ENCODE data around the gene CLK3.

The CLK3 gene

DNA sequence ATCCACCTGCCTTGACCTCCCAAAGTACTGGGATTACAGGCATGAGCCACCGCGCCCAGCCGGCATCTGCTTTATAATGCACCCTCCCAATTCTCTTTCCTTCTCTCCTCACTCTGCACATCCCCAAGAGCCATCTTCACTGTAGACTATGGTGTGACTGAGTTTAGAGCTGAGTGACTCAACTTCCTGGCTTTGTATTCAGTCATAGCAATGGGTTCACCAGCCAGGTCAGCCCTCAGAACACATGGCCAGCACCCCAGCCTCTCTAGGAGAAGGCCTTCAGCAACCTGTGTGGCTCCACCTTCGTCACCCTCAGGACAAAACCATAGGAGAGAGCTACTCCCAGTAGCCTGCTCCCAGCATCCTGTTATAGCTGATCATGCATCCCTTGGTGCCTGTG lies 41.6 kb upstream of the CLK3 start:
- Histone ChIP-seq H3K9ac (ENCODE audit: low read length) (no peak overlapping the region), H3K14ac (ENCODE audit: low read length) (no peak overlapping the region), H2BK12ac (ENCODE audit: low read length) (no peak overlapping the region), H4K8ac (ENCODE audit: low read depth, low read length) (no peak overlapping the region), H3K4me1 (ENCODE audit: control insufficient read depth in 1 of 2, insufficient read depth in 2 of 2, low read length in 2 of 2) (peaks cover 6 to 9% of the 10 kb centered on the region in 2 experiments), H2AFZ (ENCODE audit: insufficient read depth, low read length, poor library complexity) (no peak overlapping the region), H3K4ac (ENCODE audit: low read depth, low read length) (no peak overlapping the region), H4K91ac (ENCODE audit: low read depth, low read length) (no peak overlapping the region), H3K79me1 (ENCODE audit: low read length) (no peaks in the 10 kb centered on the region), H3K9me3 (ENCODE audit: insufficient read depth, low read depth, low read length) (no peaks in the 10 kb centered on the region), H2AK5ac (ENCODE audit: low read length) (no peak overlapping the region), H3K27me3 (ENCODE audit: insufficient read depth, low read length) (no peaks in the 10 kb centered on the region), H2BK5ac (ENCODE audit: low read depth, low read length, poor library complexity) (no peak overlapping the region), H4K12ac (ENCODE audit: low read depth, low read length) (no peak overlapping the region), H3K79me2 (ENCODE audit: control insufficient read depth, insufficient read depth, low read length, poor library complexity) (no peaks in the 10 kb centered on the region), H3K18ac (ENCODE audit: low read length) (no peak overlapping the region), H2BK120ac (ENCODE audit: insufficient read depth, low read length, poor library complexity) (no peak overlapping the region), H3K27ac (ENCODE audit: low read depth, low read length) (no peak overlapping the region), H3K36me3 (ENCODE audit: control insufficient read depth in 1 of 2, insufficient read depth in 2 of 2, low read length in 2 of 2) (peaks cover 47 to 69% of the 10 kb centered on the region in 2 experiments), H3K23ac (ENCODE audit: low read length) (no peak overlapping the region), H3K4me2 (ENCODE audit: low read length) (no peak overlapping the region), H3K4me3 (ENCODE audit: low read depth, low read length) (no peak overlapping the region)
- no peak for DNase-seq
- WGBS (ENCODE audit: extremely low coverage, insufficient coverage, insufficient read length) = no CpG with 5 or more reads among the region's 4 CpGs

- Histone ChIP-seq H3K36me3 (ENCODE audit: control insufficient read depth in 1 of 2, insufficient read depth in 2 of 2, low read length in 2 of 2) (peaks cover 43 to 48% of the 10 kb centered on the region in 2 experiments), H4K12ac (ENCODE audit: low read depth, low read length) (no peak overlapping the region), H4K91ac (ENCODE audit: low read depth, low read length) (no peak overlapping the region), H3K9me3 (ENCODE audit: insufficient read depth, low read depth, low read length) (no peaks in the 10 kb centered on the region), H3K27ac (ENCODE audit: low read depth, low read length) (no peak overlapping the region), H3K4me3 (ENCODE audit: low read depth, low read length) (no peak overlapping the region), H2BK120ac (ENCODE audit: insufficient read depth, low read length, poor library complexity) (no peak overlapping the region), H2AFZ (ENCODE audit: insufficient read depth, low read length, poor library complexity) (no peak overlapping the region), H3K4me1 (ENCODE audit: control insufficient read depth in 1 of 2, insufficient read depth in 2 of 2, low read length in 2 of 2) (peaks cover 8 to 9% of the 10 kb centered on the region in 2 experiments), H3K27me3 (ENCODE audit: insufficient read depth, low read length) (no peaks in the 10 kb centered on the region), H2BK5ac (ENCODE audit: low read depth, low read length, poor library complexity) (no peak overlapping the region), H3K9ac (ENCODE audit: low read length) (no peak overlapping the region), H3K18ac (ENCODE audit: low read length) (no peak overlapping the region), H4K8ac (ENCODE audit: low read depth, low read length) (no peak overlapping the region), H2AK5ac (ENCODE audit: low read length) (no peak overlapping the region), H3K14ac (ENCODE audit: low read length) (no peak overlapping the region), H3K79me2 (ENCODE audit: control insufficient read depth, insufficient read depth, low read length, poor library complexity) (no peaks in the 10 kb centered on the region), H3K4me2 (ENCODE audit: low read length) (no peak overlapping the region), H3K23ac (ENCODE audit: low read length) (no peak overlapping the region), H3K4ac (ENCODE audit: low read depth, low read length) (no peak overlapping the region), H2BK12ac (ENCODE audit: low read length) (no peak overlapping the region), H3K79me1 (ENCODE audit: low read length) (peaks cover 7% of the 10 kb centered on the region)
- no CpG with 5 or more reads among the region's 3 CpGs for WGBS (ENCODE audit: extremely low coverage, insufficient coverage, insufficient read length)
- DNase-seq = no peak
Measured at GRCh38 chr15:74578496-74578994, 37.1 kb upstream of the CLK3 start.

DNA sequence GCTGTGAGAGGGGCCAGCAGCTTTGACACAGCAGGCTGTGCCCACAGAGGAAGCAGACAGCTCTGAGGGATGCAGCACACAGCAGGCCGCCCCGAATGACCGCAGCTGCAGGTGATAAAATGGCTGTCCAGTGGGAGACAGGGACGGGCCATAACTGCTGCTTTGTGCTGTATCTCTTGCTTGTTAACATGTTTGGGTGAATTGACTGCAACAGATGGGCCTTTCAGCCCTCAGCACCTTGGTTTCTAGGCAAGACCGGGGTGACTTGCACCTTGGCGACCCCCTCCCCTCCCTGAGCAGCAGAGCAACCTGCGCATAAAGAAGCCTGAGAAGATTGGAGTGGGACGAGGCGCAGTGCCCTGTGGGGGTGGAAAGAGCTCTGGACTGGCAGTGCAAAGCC lies 36.6 kb upstream of the CLK3 start:
- no peaks in the 10 kb centered on the region for H3K27me3 ChIP-seq (ENCODE audit: insufficient read depth, low read length)
- no peak overlapping the region for H3K23ac ChIP-seq (ENCODE audit: low read length)
- no peak overlapping the region for H3K4me2 ChIP-seq (ENCODE audit: low read length)
- no peaks in the 10 kb centered on the region for H3K9me3 ChIP-seq (ENCODE audit: insufficient read depth, low read depth, low read length)
- H3K79me1 ChIP-seq (ENCODE audit: low read length) = peaks cover 7% of the 10 kb centered on the region
- no CpG with 5 or more reads among the region's 9 CpGs for WGBS (ENCODE audit: extremely low coverage, insufficient coverage, insufficient read length)
- no peak for DNase-seq
- H2AK5ac ChIP-seq (ENCODE audit: low read length) = no peak overlapping the region
- no peak overlapping the region for H3K4me3 ChIP-seq (ENCODE audit: low read depth, low read length)
- no peak overlapping the region for H4K8ac ChIP-seq (ENCODE audit: low read depth, low read length)
- H4K12ac ChIP-seq (ENCODE audit: low read depth, low read length) = no peak overlapping the region
- no peak overlapping the region for H2BK5ac ChIP-seq (ENCODE audit: low read depth, low read length, poor library complexity)
- H3K27ac ChIP-seq (ENCODE audit: low read depth, low read length) = no peak overlapping the region
- no peak overlapping the region for H2BK12ac ChIP-seq (ENCODE audit: low read length)
- H3K4me1 ChIP-seq (ENCODE audit: control insufficient read depth in 1 of 2, insufficient read depth in 2 of 2, low read length in 2 of 2) = peaks cover 9 to 13% of the 10 kb centered on the region in 2 experiments
- H2BK120ac ChIP-seq (ENCODE audit: insufficient read depth, low read length, poor library complexity) = no peak overlapping the region
- H3K36me3 ChIP-seq (ENCODE audit: control insufficient read depth in 1 of 2, insufficient read depth in 2 of 2, low read length in 2 of 2) = peaks cover 41 to 45% of the 10 kb centered on the region in 2 experiments
- H3K14ac ChIP-seq (ENCODE audit: low read length) = no peak overlapping the region
- H3K4ac ChIP-seq (ENCODE audit: low read depth, low read length) = no peak overlapping the region
- no peaks in the 10 kb centered on the region for H3K79me2 ChIP-seq (ENCODE audit: control insufficient read depth, insufficient read depth, low read length, poor library complexity)
- H4K91ac ChIP-seq (ENCODE audit: low read depth, low read length) = no peak overlapping the region
- H3K18ac ChIP-seq (ENCODE audit: low read length) = no peak overlapping the region
- H3K9ac ChIP-seq (ENCODE audit: low read length) = no peak overlapping the region
- no peak overlapping the region for H2AFZ ChIP-seq (ENCODE audit: insufficient read depth, low read length, poor library complexity)

DNA sequence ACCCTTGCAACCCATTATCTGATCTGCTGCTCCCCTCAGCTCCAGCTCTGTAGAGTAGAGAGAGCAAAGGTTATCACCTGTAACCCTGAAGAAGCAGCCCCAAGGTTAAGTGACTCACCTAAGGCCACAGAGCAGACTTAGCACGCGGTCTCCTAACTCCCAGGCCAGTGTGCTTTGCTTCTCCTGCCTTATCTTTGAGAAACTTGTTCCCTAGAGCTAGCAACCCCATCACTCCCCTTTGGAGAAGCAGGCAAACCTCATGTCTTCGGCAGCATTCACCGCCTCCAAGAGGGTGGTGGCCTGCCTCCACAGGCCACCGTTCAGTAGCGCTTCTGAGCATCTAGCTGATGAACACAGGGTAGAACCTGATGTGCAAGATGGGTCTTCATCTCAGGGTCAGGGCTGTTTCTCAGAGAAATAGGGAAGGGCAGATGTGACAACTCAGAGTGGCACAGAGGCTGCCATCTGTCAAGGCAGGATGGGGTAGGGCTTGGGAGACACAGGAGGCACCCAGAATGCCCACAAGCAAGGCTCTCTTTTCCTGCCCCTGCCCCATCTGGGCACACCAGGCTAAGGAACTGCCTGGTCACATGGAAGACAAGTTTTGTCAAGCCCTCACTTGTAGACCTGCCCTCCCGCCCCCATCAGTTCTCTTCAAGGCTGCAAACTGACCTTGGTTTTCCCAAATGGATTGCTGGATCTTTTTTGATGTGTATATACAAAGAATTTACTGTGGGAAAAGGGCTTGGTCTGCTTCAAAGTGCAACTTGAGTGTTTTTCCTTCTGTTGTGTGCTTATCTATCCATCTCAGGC lies 34.9 kb upstream of the CLK3 start:
- H3K18ac ChIP-seq (ENCODE audit: low read length) = peak overlapping the region; percentile 44
- peak overlapping the region; percentile 90 for H3K27ac ChIP-seq (ENCODE audit: low read depth, low read length)
- no peak overlapping the region for H2AFZ ChIP-seq (ENCODE audit: insufficient read depth, low read length, poor library complexity)
- H3K4me2 ChIP-seq (ENCODE audit: low read length) = no peak overlapping the region
- no peaks in the 10 kb centered on the region for H3K9me3 ChIP-seq (ENCODE audit: insufficient read depth, low read depth, low read length)
- H3K79me1 ChIP-seq (ENCODE audit: low read length) = peaks cover 13% of the 10 kb centered on the region
- no peak overlapping the region for H3K23ac ChIP-seq (ENCODE audit: low read length)
- H3K9ac ChIP-seq (ENCODE audit: low read length) = no peak overlapping the region
- peaks cover 32 to 34% of the 10 kb centered on the region in 2 experiments for H3K36me3 ChIP-seq (ENCODE audit: control insufficient read depth in 1 of 2, insufficient read depth in 2 of 2, low read length in 2 of 2)
- no CpG with 5 or more reads among the region's 7 CpGs for WGBS (ENCODE audit: extremely low coverage, insufficient coverage, insufficient read length)
- peak overlapping the region; percentile 30 for H4K8ac ChIP-seq (ENCODE audit: low read depth, low read length)
- peak overlapping the region; percentile 63 for H3K14ac ChIP-seq (ENCODE audit: low read length)
- peak overlapping the region; percentile 37 for H2BK5ac ChIP-seq (ENCODE audit: low read depth, low read length, poor library complexity)
- H3K4ac ChIP-seq (ENCODE audit: low read depth, low read length) = peak overlapping the region; percentile 11
- H3K4me1 ChIP-seq (ENCODE audit: control insufficient read depth in 1 of 2, insufficient read depth in 2 of 2, low read length in 2 of 2) = peaks cover 22 to 28% of the 10 kb centered on the region in 2 experiments
- no peaks in the 10 kb centered on the region for H3K79me2 ChIP-seq (ENCODE audit: control insufficient read depth, insufficient read depth, low read length, poor library complexity)
- peak overlapping the region; percentile 55 for H2BK120ac ChIP-seq (ENCODE audit: insufficient read depth, low read length, poor library complexity)
- no peaks in the 10 kb centered on the region for H3K27me3 ChIP-seq (ENCODE audit: insufficient read depth, low read length)
- H2AK5ac ChIP-seq (ENCODE audit: low read length) = peak overlapping the region; percentile 42
- no peak for DNase-seq
- H2BK12ac ChIP-seq (ENCODE audit: low read length) = peak overlapping the region; percentile 31
- no peak overlapping the region for H4K12ac ChIP-seq (ENCODE audit: low read depth, low read length)
- peak overlapping the region; percentile 71 for H4K91ac ChIP-seq (ENCODE audit: low read depth, low read length)
- H3K4me3 ChIP-seq (ENCODE audit: low read depth, low read length) = no peak overlapping the region
